ENCODE results near the gene GRAMD2A. TPM values are rescaled to one million over a fixed set of nuclear protein-coding genes. Genes with fewer than 3 reads are reported as not detected.
A peak's percentile ranks its signal among the peaks of the same experiment; 100 is the strongest.

The GRAMD2A gene
- 0.47 TPM in 1 of 2 replicates, not detected in the other for total RNA-seq
- long read RNA-seq: 0 reads

DNA sequence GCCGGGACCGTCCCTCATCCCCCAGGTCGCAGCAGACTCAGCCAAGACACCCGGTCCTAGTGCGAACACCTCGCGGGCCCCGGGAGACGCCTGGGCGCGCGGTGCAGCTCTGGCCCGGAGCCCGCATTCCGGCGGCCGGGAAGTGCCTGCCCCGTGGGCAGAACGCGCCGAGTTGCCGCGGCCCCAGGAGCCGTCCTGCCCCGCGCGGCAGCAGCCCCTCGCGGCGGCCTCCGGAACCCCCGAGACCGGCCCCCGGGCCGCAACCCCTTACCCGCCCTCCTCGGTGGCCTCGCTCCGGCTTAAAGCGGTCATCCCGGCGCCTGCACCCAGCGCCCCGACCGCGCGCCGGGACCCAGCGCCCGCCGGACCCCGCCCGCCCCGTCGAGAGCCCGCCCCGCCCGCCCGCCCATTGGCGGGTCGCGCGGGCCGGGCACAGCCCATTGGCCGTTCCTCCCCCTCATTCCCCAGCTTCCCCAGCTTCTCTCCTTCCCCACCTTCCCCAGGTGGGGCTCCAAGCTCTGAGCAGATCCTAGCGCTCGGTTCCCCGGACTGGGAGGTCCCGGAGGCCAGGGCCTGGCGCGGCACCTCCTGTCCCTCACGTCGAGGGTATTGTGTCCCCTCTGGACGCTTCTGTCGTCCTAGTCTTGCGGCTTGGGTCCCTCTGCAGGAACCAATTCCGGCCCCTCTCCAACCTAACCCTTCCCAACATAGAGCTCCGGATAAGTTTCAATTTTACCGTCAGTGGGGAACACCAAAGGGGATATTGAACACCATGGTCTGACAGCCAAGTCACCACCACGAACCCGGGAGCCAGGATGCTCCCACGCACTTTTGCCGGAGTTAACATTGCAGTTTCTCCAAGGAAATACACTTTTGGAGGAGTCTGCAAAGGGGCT lies at the start of gene GRAMD2A:
Gene GRAMD2A (minus strand): TSS at position 328 of the 896 bp plus-strand sequence.
- H3K27me3 Mint-ChIP-seq (ENCODE audit: unreplicated experiment): no peaks in the 10 kb centered on the region
- no peaks in the 10 kb centered on the region for H3K9me3 Mint-ChIP-seq (ENCODE audit: unreplicated experiment)
- H3K4me1 Mint-ChIP-seq (ENCODE audit: unreplicated experiment): peaks cover 10% of the 10 kb centered on the region
- H3K4me3 Mint-ChIP-seq (ENCODE audit: unreplicated experiment): peak within 1 kb of the TSS; percentile 71
- TF ChIP-seq, protein P1, sequence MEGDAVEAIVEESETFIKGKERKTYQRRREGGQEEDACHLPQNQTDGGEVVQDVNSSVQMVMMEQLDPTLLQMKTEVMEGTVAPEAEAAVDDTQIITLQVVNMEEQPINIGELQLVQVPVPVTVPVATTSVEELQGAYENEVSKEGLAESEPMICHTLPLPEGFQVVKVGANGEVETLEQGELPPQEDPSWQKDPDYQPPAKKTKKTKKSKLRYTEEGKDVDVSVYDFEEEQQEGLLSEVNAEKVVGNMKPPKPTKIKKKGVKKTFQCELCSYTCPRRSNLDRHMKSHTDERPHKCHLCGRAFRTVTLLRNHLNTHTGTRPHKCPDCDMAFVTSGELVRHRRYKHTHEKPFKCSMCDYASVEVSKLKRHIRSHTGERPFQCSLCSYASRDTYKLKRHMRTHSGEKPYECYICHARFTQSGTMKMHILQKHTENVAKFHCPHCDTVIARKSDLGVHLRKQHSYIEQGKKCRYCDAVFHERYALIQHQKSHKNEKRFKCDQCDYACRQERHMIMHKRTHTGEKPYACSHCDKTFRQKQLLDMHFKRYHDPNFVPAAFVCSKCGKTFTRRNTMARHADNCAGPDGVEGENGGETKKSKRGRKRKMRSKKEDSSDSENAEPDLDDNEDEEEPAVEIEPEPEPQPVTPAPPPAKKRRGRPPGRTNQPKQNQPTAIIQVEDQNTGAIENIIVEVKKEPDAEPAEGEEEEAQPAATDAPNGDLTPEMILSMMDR (IDR thresholded peaks at IDR 0.05): no peak
- H3K27ac Mint-ChIP-seq (ENCODE audit: unreplicated experiment): no peak within 1 kb of the TSS
- DNase-seq (ENCODE audit: extremely low spot score, unreplicated experiment): no peak
- peaks cover 31% of the 10 kb centered on the region for H3K36me3 Mint-ChIP-seq (ENCODE audit: unreplicated experiment)

DNA sequence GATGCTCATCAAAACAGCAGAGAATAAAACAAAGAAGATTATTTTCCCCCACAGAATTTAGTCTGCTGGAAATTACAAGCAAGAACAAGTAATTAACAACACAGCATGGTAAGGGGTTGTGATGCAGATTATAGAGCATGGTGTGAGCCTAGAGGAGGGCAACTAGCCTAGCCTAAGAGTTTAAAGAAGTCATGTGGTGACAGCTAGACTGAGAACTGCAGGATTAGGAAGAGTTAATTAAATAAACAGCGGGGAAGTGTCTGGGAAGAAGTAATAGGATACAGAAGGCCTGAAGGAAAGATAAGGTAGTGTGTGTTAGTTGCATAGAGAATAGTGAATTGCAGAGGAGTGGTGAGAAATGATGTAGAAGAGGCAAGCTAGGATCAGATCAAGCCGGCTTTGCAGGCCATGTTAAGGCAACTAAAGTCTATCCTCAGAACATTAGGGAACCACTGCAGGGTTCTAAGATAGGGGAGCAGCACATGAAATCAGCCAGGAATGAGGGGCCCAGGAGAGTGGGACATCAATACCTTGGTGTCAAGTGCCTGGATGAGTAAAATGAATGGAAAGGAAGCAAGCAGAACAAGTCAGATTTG lies 45.3 kb upstream of the GRAMD2A start:
- DNase-seq (ENCODE audit: extremely low spot score, unreplicated experiment): no peak
- Mint-ChIP-seq H3K27me3 (ENCODE audit: unreplicated experiment) (no peaks in the 10 kb centered on the region), H3K36me3 (ENCODE audit: unreplicated experiment) (peaks cover 50% of the 10 kb centered on the region), H3K4me1 (ENCODE audit: unreplicated experiment) (peaks cover 6% of the 10 kb centered on the region), H3K9me3 (ENCODE audit: unreplicated experiment) (no peaks in the 10 kb centered on the region), H3K27ac (ENCODE audit: unreplicated experiment) (no peak overlapping the region), H3K4me3 (ENCODE audit: unreplicated experiment) (no peak overlapping the region)
- TF ChIP-seq, protein P1 (IDR thresholded peaks at IDR 0.05): no peak

DNA sequence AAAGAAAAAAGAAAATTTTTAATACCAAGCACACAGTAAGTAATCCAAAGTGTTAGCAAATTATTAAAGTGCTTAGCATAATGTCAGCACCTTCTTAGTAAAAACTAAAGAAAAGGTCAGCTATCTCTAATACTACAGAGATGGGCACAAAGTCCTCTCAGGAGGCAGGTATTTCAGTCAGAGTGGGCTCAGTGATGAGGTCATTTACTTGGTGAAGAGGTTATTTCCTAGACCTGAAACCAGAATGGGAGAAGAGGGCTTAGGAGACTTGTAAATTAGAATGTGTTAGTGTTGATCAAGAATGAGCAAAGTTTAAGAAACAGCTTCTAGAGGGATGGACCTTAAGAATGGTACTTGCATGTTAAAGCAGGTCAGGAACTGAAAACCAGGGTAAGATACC lies 42.1 kb upstream of the GRAMD2A start:
- Mint-ChIP-seq H3K9me3 (ENCODE audit: unreplicated experiment) (no peaks in the 10 kb centered on the region), H3K4me1 (ENCODE audit: unreplicated experiment) (peaks cover 23% of the 10 kb centered on the region), H3K27ac (ENCODE audit: unreplicated experiment) (peak overlapping the region; percentile 4), H3K27me3 (ENCODE audit: unreplicated experiment) (no peaks in the 10 kb centered on the region), H3K4me3 (ENCODE audit: unreplicated experiment) (no peak overlapping the region), H3K36me3 (ENCODE audit: unreplicated experiment) (peaks cover 34% of the 10 kb centered on the region)
- TF ChIP-seq, protein P1 (IDR thresholded peaks at IDR 0.05): no peak
- no peak for DNase-seq (ENCODE audit: extremely low spot score, unreplicated experiment)

DNA sequence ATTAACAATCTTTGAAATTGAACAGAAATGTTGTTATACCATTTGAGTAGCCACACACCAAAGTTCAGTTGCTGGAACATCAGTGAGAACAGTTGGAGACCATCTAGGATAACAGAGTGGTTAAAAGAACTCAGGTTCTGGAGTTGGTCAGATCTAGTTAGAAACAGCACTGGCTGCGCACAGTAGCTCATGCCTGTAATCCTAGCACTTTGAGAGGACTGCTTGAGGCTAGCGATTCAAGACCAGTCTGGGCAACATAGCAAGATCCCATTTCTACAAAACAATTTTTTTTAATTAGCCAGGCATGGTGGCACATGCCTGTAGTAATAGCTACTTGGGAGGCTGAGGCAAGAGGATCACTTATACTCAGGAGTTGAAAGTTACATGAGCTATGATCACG lies 41.0 kb upstream of the GRAMD2A start:
- H3K4me1 Mint-ChIP-seq (ENCODE audit: unreplicated experiment): peaks cover 23% of the 10 kb centered on the region
- peak overlapping the region; percentile 98 for H3K27ac Mint-ChIP-seq (ENCODE audit: unreplicated experiment)
- H3K9me3 Mint-ChIP-seq (ENCODE audit: unreplicated experiment): no peaks in the 10 kb centered on the region
- no peak for DNase-seq (ENCODE audit: extremely low spot score, unreplicated experiment)
- H3K4me3 Mint-ChIP-seq (ENCODE audit: unreplicated experiment): no peak overlapping the region
- peaks cover 27% of the 10 kb centered on the region for H3K36me3 Mint-ChIP-seq (ENCODE audit: unreplicated experiment)
- TF ChIP-seq, protein P1 (IDR thresholded peaks at IDR 0.05): no peak
- no peaks in the 10 kb centered on the region for H3K27me3 Mint-ChIP-seq (ENCODE audit: unreplicated experiment)

DNA sequence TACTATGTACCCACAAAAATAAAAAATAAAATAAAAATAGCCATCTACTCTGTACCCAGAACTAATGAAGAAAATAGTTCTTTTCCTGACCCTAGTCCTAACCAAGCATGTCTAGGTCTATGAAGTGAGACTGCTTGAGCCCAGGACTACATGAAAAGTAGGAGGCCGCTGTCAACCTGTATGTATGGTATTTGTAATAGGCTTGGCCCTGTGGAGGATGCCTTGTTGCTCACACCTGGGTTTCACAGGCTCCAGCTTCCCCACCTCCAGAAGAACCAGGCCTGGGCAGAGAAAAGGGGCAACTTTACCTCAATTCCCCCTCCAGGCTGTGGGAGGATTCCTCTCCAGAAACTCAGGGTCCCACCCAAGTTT lies 40.3 kb upstream of the GRAMD2A start:
- Mint-ChIP-seq H3K9me3 (ENCODE audit: unreplicated experiment) (no peaks in the 10 kb centered on the region), H3K4me3 (ENCODE audit: unreplicated experiment) (no peak overlapping the region), H3K27ac (ENCODE audit: unreplicated experiment) (peak overlapping the region; percentile 98), H3K36me3 (ENCODE audit: unreplicated experiment) (peaks cover 22% of the 10 kb centered on the region), H3K4me1 (ENCODE audit: unreplicated experiment) (peaks cover 25% of the 10 kb centered on the region), H3K27me3 (ENCODE audit: unreplicated experiment) (no peaks in the 10 kb centered on the region)
- no peak for DNase-seq (ENCODE audit: extremely low spot score, unreplicated experiment)
- TF ChIP-seq, protein P1 (IDR thresholded peaks at IDR 0.05): no peak

Measured in osteocyte (in vitro differentiated cells).